Measurements from ENCODE around the gene SLC7A14. TPM values are rescaled to one million over a fixed set of nuclear protein-coding genes. Genes with fewer than 3 reads are reported as not detected.

SLC7A14 gene
- total and polyA plus RNA-seq, 10 of the 15 experiments (the other 5 are each of a cell fraction or from before 2014, with no cell fraction given): not detected

DNA sequence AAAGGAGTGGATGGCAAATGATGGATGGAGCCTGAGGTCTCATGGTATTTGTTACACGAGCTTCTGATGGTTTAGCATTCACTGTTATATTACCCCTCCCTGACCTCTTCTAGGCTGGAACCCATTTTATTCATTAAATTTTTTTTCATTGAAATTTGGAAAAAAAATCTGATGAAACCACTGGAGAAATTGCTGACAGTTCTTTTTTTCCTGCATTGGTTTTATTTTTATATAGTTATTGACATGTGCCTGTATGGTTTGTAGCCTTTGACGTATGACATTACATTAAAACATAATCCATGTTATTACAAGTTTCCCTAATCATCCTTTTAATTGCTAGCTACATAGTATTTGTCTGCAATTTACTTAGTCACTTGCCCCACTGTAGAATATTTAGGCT, 85.4 kb downstream of the SLC7A14 start:
- Histone ChIP-seq H2AFZ (ENCODE audit: control insufficient read depth, low read depth, low read length) (no peak overlapping the region), H3K79me2 (ENCODE audit: control insufficient read depth, insufficient read depth, low read length) (no peaks in the 10 kb centered on the region), H3K9ac (ENCODE audit: control insufficient read depth, insufficient read depth, low read length) (no peak overlapping the region), H4K20me1 (ENCODE audit: control insufficient read depth, insufficient read depth) (no peaks in the 10 kb centered on the region), H3K4me2 (ENCODE audit: control insufficient read depth, insufficient read depth) (no peak overlapping the region), H3K9me3 (replicated peaks; ENCODE audit: control insufficient read depth, insufficient read depth, low read length) (no peaks in the 10 kb centered on the region), H3K36me3 (ENCODE audit: control insufficient read depth in 2 of 2, insufficient read depth in 2 of 2, low read length in 1 of 2) (no peaks in the 10 kb centered on the region), H3K27ac (ENCODE audit: control insufficient read depth, insufficient read depth) (no peak overlapping the region), H3K27me3 (replicated peaks in 1 of 2; ENCODE audit: control insufficient read depth in 2 of 2, insufficient read depth in 2 of 2, low read length in 1 of 2) (peaks cover 0 to 2% of the 10 kb centered on the region in 2 experiments; a peak in 1 of 4 replicates), H3K4me3 (no peak overlapping the region), H3K4me1 (ENCODE audit: control insufficient read depth, insufficient read depth, low read length) (no peaks in the 10 kb centered on the region)
- TF ChIP-seq, protein P1, sequence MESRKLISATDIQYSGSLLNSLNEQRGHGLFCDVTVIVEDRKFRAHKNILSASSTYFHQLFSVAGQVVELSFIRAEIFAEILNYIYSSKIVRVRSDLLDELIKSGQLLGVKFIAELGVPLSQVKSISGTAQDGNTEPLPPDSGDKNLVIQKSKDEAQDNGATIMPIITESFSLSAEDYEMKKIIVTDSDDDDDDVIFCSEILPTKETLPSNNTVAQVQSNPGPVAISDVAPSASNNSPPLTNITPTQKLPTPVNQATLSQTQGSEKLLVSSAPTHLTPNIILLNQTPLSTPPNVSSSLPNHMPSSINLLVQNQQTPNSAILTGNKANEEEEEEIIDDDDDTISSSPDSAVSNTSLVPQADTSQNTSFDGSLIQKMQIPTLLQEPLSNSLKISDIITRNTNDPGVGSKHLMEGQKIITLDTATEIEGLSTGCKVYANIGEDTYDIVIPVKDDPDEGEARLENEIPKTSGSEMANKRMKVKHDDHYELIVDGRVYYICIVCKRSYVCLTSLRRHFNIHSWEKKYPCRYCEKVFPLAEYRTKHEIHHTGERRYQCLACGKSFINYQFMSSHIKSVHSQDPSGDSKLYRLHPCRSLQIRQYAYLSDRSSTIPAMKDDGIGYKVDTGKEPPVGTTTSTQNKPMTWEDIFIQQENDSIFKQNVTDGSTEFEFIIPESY (IDR thresholded peaks at IDR 0.05): no peak
- TF ChIP-seq JUNB (IDR thresholded peaks at IDR 0.05): no peak
- in situ Hi-C loops (cut with MboI) (no loop called here), intact Hi-C loops (cut with micrococcal nuclease; ENCODE audit: unreplicated experiment) (no loop called here)
- ChIA-PET RAD21 (ENCODE audit: unreplicated experiment) (no interaction called here), CTCF (interaction anchor here (0.9 to 2.0 kb wide), 5 partner anchors 9 to 311 kb away, joined by 3 to 10 read pairs (median 4); no protein-coding TSS in a partner anchor), SMC1A (ENCODE audit: uncharacterized antibody, unreplicated experiment) (interaction anchor here (0.6 to 1.6 kb wide), 3 partner anchors 13 to 333 kb away, joined by 3 read pairs; no protein-coding TSS in a partner anchor), POLR2A (interaction anchor here (0.7 kb wide), 1 partner anchor 19 kb away, joined by 9 read pairs; no protein-coding TSS in a partner anchor)
- no peak for DNase-seq (ENCODE audit: low read depth, low spot score)
- no TSS peak for BruUV-seq (replicated peaks)
- ATAC-seq: no peak
- 10% methylated on average over 2 of the region's 2 CpGs for WGBS (ENCODE audit: insufficient coverage, insufficient replicate concordance, low lambda C conversion rate, missing lambda C conversion rate)
- no peak for FAIRE-seq

- FAIRE-seq (no peak), DNase-seq (ENCODE audit: low read depth, low spot score) (no peak), ATAC-seq (peak; percentile 89)
- no peaks in the 10 kb centered on the region for H3K79me2 ChIP-seq (ENCODE audit: control insufficient read depth, insufficient read depth, low read length)
- H3K27me3 ChIP-seq (replicated peaks in 1 of 2; ENCODE audit: control insufficient read depth in 2 of 2, insufficient read depth in 2 of 2, low read length in 1 of 2): peaks cover 0 to 2% of the 10 kb centered on the region in 2 experiments; a peak in 1 of 4 replicates
- no peaks in the 10 kb centered on the region for H3K4me1 ChIP-seq (ENCODE audit: control insufficient read depth, insufficient read depth, low read length)
- CTCF ChIA-PET: interaction anchor here (0.9 to 2.0 kb wide), 5 partner anchors 13 to 312 kb away, joined by 3 to 10 read pairs (median 5); no protein-coding TSS in a partner anchor
- in situ Hi-C loops (cut with MboI) (no loop called here), intact Hi-C loops (cut with micrococcal nuclease; ENCODE audit: unreplicated experiment) (no loop called here)
- POLR2A ChIA-PET: interaction anchor here (0.7 kb wide), 1 partner anchor 20 kb away, joined by 9 read pairs; no protein-coding TSS in a partner anchor
- WGBS (ENCODE audit: insufficient coverage, insufficient replicate concordance, low lambda C conversion rate, missing lambda C conversion rate): 5% methylated on average over 3 of the region's 3 CpGs
- H3K36me3 ChIP-seq (ENCODE audit: control insufficient read depth in 2 of 2, insufficient read depth in 2 of 2, low read length in 1 of 2): no peaks in the 10 kb centered on the region
- no peaks in the 10 kb centered on the region for H3K9me3 ChIP-seq (replicated peaks; ENCODE audit: control insufficient read depth, insufficient read depth, low read length)
- H2AFZ ChIP-seq (ENCODE audit: control insufficient read depth, low read depth, low read length): no peak overlapping the region
- H3K4me3 ChIP-seq: no peak overlapping the region
- TF ChIP-seq, protein P2, sequence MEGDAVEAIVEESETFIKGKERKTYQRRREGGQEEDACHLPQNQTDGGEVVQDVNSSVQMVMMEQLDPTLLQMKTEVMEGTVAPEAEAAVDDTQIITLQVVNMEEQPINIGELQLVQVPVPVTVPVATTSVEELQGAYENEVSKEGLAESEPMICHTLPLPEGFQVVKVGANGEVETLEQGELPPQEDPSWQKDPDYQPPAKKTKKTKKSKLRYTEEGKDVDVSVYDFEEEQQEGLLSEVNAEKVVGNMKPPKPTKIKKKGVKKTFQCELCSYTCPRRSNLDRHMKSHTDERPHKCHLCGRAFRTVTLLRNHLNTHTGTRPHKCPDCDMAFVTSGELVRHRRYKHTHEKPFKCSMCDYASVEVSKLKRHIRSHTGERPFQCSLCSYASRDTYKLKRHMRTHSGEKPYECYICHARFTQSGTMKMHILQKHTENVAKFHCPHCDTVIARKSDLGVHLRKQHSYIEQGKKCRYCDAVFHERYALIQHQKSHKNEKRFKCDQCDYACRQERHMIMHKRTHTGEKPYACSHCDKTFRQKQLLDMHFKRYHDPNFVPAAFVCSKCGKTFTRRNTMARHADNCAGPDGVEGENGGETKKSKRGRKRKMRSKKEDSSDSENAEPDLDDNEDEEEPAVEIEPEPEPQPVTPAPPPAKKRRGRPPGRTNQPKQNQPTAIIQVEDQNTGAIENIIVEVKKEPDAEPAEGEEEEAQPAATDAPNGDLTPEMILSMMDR (IDR thresholded peaks at IDR 0.05 in 2 of 3, conservative IDR thresholded peaks at IDR 0.05 in 1 of 3; ENCODE audit: control insufficient read depth in 2 of 3, extremely low read depth in 1 of 3, insufficient read depth in 1 of 3, low read depth in 3 of 3, low read length in 3 of 3): peak; percentile 53 to 65 (median 59); a peak in 5 of 6 replicates
- TF ChIP-seq SUZ12 (IDR thresholded peaks at IDR 0.05; ENCODE audit: unreplicated experiment): no peak
- peak; percentile 31; the same call in 1 of the 2 replicates for TF ChIP-seq SMC3 (IDR thresholded peaks at IDR 0.05; ENCODE audit: borderline replicate concordance, low read length)
- TF ChIP-seq KAT2A (conservative IDR thresholded peaks at IDR 0.05; ENCODE audit: control insufficient read depth, low read depth, low read length): no peak
- TF ChIP-seq RAD21 (IDR thresholded peaks at IDR 0.05; ENCODE audit: insufficient read depth, low read depth, low read length): peak; percentile 66
- SMC1A ChIA-PET (ENCODE audit: uncharacterized antibody, unreplicated experiment): interaction anchor here (1.1 to 1.6 kb wide), 2 partner anchors 310 to 311 kb away, joined by 3 read pairs; no protein-coding TSS in a partner anchor
- no peak overlapping the region for H3K9ac ChIP-seq (ENCODE audit: control insufficient read depth, insufficient read depth, low read length)
- no peak overlapping the region for H3K4me2 ChIP-seq (ENCODE audit: control insufficient read depth, insufficient read depth)
- BruUV-seq (replicated peaks): no TSS peak
- no peaks in the 10 kb centered on the region for H4K20me1 ChIP-seq (ENCODE audit: control insufficient read depth, insufficient read depth)
- no peak overlapping the region for H3K27ac ChIP-seq (ENCODE audit: control insufficient read depth, insufficient read depth)
- RAD21 ChIA-PET (ENCODE audit: unreplicated experiment): interaction anchor here (1.3 kb wide), 1 partner anchor 312 kb away, joined by 4 read pairs; no protein-coding TSS in a partner anchor
Observed at GRCh38 chr3:170499562-170500156, 86.2 kb downstream of the SLC7A14 start.
